ENCODE results near the gene ZNF335. TPM values are rescaled to one million over a fixed set of nuclear protein-coding genes. Genes with fewer than 3 reads are reported as not detected.

ZNF335 gene
- total and polyA plus RNA-seq, 2 of the 8 experiments (the other 6 are each of a cell fraction or from before 2014, with no cell fraction given) = 12.4 to 14.6 TPM

- no peak overlapping the region for H3K4ac ChIP-seq (replicated peaks; ENCODE audit: insufficient read length, low read depth, low read length)
- H3K27ac ChIP-seq (ENCODE audit: low read depth, low read length) = peak overlapping the region; percentile 57
- H3K23ac ChIP-seq (ENCODE audit: insufficient read length) = no peak overlapping the region
- H2BK5ac ChIP-seq (ENCODE audit: low read depth, low read length) = no peak overlapping the region; the same call in 1 of the 2 replicates
- H3K9me3 ChIP-seq (ENCODE audit: insufficient read depth in 2 of 2, low read depth in 1 of 2, low read length in 1 of 2) = no peaks in the 10 kb centered on the region
- no peaks in the 10 kb centered on the region for H3K27me3 ChIP-seq (replicated peaks in 1 of 4; ENCODE audit: control insufficient read depth in 3 of 4, extremely low read depth in 1 of 4, insufficient read depth in 3 of 4, low read length in 3 of 4)
- no peak overlapping the region for H4K91ac ChIP-seq (replicated peaks; ENCODE audit: insufficient read length, low read length)
- H3K9ac ChIP-seq (replicated peaks in 1 of 4; ENCODE audit: extremely low read depth in 1 of 4, low read depth in 3 of 4, low read length in 3 of 4) = peak overlapping the region; percentile 51 to 91 (median 58)
- FAIRE-seq (no peak), DNase-seq (ENCODE audit: low read depth in 1 of 2, low spot score in 2 of 2) (no peak)
- no peak overlapping the region for H3K14ac ChIP-seq (ENCODE audit: insufficient read length)
- H2AK5ac ChIP-seq (ENCODE audit: low read depth, low read length) = no peak overlapping the region
- H2AFZ ChIP-seq (ENCODE audit: low read length) = no peak overlapping the region
- TF ChIP-seq KDM5A (IDR thresholded peaks at IDR 0.05; ENCODE audit: low read length) (0 out of 2 replicates have a peak, but pooled peaks have one; percentile 22), SAP30 (IDR thresholded peaks at IDR 0.05; ENCODE audit: insufficient read depth, insufficient replicate concordance, low read length) (no peak), ATF2 (IDR thresholded peaks at IDR 0.05; ENCODE audit: low read length) (no peak)
- peaks cover 5 to 31% (median 14%) of the 10 kb centered on the region in 4 experiments for H3K4me1 ChIP-seq (replicated peaks in 1 of 4; ENCODE audit: control insufficient read depth in 3 of 4, insufficient read depth in 4 of 4, low read length in 3 of 4)
- H2BK20ac ChIP-seq (ENCODE audit: low read length) = no peak overlapping the region
- WGBS, 2 experiments (ENCODE audit: extremely low coverage in 1 of 2, insufficient coverage in 1 of 2, insufficient read length in 1 of 2, insufficient replicate concordance in 2 of 2, low coverage in 1 of 2, low lambda C conversion rate in 2 of 2, missing lambda C conversion rate in 1 of 2) = 31% methylated on average over 21 of the region's 21 CpGs; no CpG with 5 or more reads in 1 of the 2 experiments
- H2BK15ac ChIP-seq (ENCODE audit: low read length) = no peak overlapping the region
- peak overlapping the region; percentile 74 to 91 (median 84) for H3K4me3 ChIP-seq (ENCODE audit: extremely low read depth in 1 of 4, insufficient read depth in 2 of 4, low read depth in 3 of 4, low read length in 4 of 4)
- no peak overlapping the region for H2BK120ac ChIP-seq (replicated peaks; ENCODE audit: low read depth, low read length)
- H3K79me2 ChIP-seq (ENCODE audit: control insufficient read depth in 1 of 2, insufficient read depth in 2 of 2, low read length in 2 of 2) = peaks cover 0 to 22% of the 10 kb centered on the region in 2 experiments; a peak in 2 of 4 replicates
- ChIA-PET POLR2A (ENCODE audit: partially characterized antibody) (interaction anchor here (0.7 to 18.4 kb wide), 29 partner anchors 13 to 123 kb away, joined by 3 to 283 read pairs (median 8); partner anchors contain the start of genes ACOT8, CTSA, NEURL2 and PLTP), CTCF (ENCODE audit: partially characterized antibody) (interaction anchor here (1.6 to 3.5 kb wide), 2 partner anchors 34 to 45 kb away, joined by 8 to 15 read pairs; partner anchors contain the start of genes CTSA and NEURL2)
- peak overlapping the region; percentile 60 to 72 for H3K4me2 ChIP-seq (ENCODE audit: insufficient read depth in 1 of 2, low read depth in 2 of 2, low read length in 2 of 2)
- no peak overlapping the region for H3K18ac ChIP-seq (ENCODE audit: extremely low read depth, low read length)
- H3K23me2 ChIP-seq (ENCODE audit: low read depth, low read length) = peaks cover 3% of the 10 kb centered on the region; the same call in 1 of the 2 replicates
- no peaks in the 10 kb centered on the region; the same call in 1 of the 2 replicates for H3K79me1 ChIP-seq (ENCODE audit: low read depth, low read length)
- no peak overlapping the region for H2BK12ac ChIP-seq (ENCODE audit: low read depth, low read length)
- no peak overlapping the region for H4K5ac ChIP-seq (ENCODE audit: insufficient read length, low read depth, low read length)
- H3K36me3 ChIP-seq (ENCODE audit: control insufficient read depth in 2 of 4, insufficient read depth in 4 of 4, low read length in 3 of 4) = peaks cover 3 to 22% (median 19%) of the 10 kb centered on the region in 4 experiments; a peak in 7 of 8 replicates
- H3K56ac ChIP-seq (replicated peaks; ENCODE audit: insufficient read length, low read depth, low read length) = no peak overlapping the region
- peak overlapping the region; percentile 66; the same call in 1 of the 2 replicates for H4K8ac ChIP-seq (ENCODE audit: extremely low read depth, insufficient read depth, low read length)
- H4K20me1 ChIP-seq (replicated peaks in 1 of 2; ENCODE audit: control insufficient read depth in 1 of 2, insufficient read depth in 2 of 2, low read length in 2 of 2) = no peaks in the 10 kb centered on the region
These were observed 36.5 kb downstream of the ZNF335 start for GRCh38 chr20:45935416-45936046.

Measured in H1 (cell line).